T-helper 2 cell treated with Interferon-gamma antibody and Interleukin-4, amounts not matched to agents 100 ng/mL and 5 ng/mL, for 36 hours (primary cell): Measurements from ENCODE around the gene CDHR1. TPM values are rescaled to one million over a fixed set of nuclear protein-coding genes. Genes with fewer than 3 reads are reported as not detected.

Experiments
- intact Hi-C: fragments of 100-400 bp; cut with micrococcal nuclease; formaldehyde crosslinking; loops from one replicate; pipeline ENCODE4 v1.15.1; 2023
- total RNA-seq: library from RNA; stranded (reverse); gene quantifications from 2 replicates; pipeline ENCODE4 v1.2.3, GENCODE V29; 2022

The CDHR1 gene
- total RNA-seq, 1 donor from 2014 or later: not detected

DNA sequence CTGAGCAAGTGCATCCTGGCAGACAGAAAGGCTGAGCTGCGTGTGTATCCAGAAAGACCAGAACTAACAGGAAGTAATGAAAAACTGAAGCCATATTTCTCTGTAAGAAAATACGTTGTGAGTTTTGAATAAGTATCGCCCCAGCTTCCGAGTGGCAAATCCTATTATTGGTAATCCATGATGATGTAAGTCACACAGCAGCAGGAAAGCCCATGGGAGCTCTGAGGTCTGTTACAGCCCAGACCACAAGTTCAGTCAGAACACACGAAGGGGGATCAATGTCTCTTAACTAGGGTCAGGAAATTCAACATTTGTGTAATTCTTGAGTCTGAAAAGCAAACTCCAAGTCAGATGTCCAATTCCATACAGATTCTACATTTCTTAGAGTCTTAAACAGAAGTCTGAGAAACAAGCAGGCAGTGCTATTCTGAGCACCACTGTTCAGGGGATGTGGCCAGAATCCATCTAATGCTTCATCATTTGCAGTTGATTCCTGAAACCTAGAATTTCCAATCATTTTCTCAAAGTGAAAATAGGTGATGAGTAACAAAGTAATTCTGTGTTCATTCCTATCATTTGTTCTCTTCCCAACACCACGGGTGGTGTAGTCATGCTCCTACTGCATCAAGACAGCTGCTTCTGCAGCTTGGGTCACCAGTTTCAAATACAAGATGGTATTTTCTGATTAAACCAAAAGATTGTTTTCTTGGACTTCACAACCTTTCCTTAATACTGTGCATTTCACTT is 31.3 kb downstream of the CDHR1 start, which contains the start of gene LRIT2:
Gene LRIT2, minus strand, starts transcription at position 118 of the 747 bp plus-strand sequence. Its CDS starts 24 bp downstream, at position 94.
- intact Hi-C loops: no loop called here

DNA sequence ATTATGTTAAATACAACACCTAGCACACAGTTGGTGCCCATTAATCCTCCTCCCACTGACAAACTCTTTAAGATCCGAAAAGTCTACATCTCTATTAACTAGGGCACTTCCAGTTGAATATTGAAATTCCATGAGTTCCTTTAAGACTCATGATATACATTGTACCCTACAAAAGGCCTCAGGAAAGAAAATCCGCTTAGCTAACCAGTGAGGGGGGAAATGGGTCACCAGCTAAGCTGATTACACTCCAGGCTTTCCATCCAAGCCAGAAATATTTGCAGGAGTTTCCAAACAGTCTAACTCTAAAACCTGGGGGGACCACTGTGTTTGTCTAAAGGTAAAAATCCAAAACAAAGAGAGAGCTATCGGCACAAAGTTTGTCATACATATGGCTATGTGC is 32.3 kb downstream of the CDHR1 start:
- intact Hi-C loops: no loop called here

DNA sequence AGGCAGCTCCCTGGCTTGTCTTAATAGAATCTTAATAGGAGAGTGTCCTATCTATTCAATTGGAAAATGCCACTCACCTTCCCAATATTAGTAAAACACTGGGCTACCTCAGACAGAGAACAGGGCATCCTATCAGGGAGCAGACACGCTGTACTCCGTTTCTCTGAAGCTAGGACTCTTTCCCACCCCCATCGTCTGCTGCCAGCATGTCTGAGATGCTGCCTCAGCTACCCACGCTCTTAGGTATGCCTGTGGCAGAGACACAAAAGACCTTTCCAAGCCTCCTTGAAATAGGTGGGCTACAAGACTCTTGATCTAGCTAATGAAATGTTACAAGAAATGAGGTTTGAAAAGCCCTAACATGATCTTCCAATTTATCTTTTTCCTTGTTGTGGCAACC is 33.5 kb downstream of the CDHR1 start:
- intact Hi-C loops: no loop called here

DNA sequence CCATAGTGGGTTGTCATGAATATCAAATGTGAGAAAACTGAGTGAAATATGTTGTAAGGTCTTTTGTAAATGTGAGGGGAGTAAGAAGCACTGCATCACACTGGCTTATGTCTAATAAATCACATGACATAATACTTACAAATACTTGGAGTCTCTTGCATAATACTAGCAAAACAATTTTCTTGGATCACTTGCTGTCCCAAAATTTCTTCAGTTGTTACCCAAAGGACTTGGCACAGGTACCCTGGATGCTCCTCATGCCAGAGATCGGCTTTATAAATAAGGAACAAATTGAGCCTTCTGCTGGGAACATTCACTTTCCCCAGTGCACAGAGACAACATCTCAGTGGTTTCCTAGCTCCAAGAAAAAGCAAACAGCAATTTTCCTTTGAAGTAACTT is 36.0 kb downstream of the CDHR1 start:
- intact Hi-C loops: no loop called here

DNA sequence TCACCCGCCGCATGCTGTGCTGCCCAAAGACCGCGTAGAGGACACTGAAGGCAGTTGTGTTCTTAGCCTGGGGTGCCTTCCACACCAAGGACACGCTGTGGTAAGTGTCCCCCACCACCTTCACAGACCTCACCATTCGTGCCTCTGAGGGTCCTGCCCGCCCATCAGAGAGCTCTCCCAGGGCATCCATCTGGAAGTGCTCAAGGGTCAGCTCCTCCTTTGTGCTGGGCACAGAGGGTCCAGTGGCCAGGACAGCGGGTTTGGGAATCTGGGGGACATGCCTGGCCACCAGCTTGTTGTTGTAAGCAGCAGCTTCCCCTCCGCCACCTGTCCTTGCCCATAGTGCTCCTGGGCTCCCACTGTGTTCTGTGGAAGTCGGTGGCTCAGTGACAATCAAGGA is 38.0 kb downstream of the CDHR1 start:
- intact Hi-C loops: no loop called here

DNA sequence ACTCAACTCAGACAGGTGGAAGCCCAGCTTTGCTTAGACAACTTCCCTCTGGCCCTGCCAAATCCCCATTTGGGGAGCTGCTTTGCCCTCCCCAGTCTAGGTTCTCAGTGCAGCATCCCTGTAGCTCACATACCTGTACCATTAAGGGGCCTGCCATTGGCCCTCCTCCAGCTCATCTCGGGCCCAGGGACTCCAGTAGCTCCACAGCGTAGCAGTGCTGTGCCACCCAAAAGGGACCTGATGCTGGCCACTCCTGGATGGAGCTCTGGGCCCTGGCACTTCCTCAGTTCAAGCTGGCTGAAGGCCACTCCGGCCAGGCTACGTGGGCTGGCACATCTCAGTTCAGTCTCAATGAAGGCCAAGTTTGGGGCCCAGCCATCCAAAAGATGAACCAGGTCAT is 39.6 kb downstream of the CDHR1 start:
- intact Hi-C loops: no loop called here

DNA sequence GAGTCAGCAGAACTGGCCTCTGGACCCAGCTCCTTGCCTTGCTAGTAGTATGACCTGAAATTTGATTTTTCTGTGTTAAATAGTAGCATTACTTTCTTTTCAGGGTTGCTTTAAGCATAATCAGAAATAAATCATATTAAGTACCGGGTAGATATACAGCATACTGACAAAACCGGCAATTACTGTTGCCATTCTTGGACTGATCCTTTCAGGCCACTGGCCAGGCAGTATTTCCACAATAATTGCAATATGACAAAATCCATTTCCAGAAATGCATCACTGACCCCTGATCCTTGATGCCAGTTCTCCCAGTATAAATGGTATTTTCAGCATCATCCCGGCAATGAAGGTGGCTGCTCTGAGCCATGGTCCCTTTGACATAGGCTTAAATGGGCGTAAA is 40.1 kb downstream of the CDHR1 start:
- intact Hi-C loops: no loop called here

DNA sequence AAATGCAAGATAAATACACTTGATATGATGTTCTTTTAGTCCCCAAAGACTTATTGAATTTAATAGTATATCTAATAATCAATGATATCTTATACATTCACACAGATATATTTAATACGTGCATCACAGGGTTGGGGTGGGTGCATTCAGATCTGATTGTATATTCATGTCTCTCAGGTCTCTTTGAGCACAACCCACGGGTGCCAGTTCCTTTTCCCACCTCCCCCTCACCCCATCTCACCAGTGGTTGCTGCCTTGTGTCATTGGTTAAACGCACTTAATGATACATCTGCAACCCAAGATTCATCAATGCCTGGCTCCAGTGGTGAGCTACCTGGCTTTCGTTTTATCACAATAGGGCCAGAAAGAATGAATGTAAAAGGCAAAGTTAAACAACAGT is 40.8 kb downstream of the CDHR1 start:
- intact Hi-C loops: no loop called here

DNA sequence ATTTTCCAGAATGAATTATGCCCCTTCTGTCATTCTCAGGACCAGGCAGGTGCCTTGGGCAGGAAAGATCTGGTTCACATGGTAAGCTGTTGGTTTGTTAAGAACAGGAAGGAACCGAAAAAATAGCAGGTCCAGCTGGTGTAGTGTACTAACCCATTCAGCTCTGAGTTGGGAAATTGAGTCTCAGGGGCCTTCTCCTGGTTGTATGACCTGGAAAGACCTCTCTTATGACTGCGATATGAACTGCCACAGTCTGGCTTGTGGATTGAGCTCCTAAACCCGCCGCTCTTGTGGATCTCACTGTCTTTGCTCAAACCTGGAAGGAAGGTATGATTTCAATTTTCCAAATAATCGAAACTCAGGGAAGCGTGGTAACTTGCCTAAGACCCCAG is 42.5 kb downstream of the CDHR1 start:
- intact Hi-C loops: no loop called here

DNA sequence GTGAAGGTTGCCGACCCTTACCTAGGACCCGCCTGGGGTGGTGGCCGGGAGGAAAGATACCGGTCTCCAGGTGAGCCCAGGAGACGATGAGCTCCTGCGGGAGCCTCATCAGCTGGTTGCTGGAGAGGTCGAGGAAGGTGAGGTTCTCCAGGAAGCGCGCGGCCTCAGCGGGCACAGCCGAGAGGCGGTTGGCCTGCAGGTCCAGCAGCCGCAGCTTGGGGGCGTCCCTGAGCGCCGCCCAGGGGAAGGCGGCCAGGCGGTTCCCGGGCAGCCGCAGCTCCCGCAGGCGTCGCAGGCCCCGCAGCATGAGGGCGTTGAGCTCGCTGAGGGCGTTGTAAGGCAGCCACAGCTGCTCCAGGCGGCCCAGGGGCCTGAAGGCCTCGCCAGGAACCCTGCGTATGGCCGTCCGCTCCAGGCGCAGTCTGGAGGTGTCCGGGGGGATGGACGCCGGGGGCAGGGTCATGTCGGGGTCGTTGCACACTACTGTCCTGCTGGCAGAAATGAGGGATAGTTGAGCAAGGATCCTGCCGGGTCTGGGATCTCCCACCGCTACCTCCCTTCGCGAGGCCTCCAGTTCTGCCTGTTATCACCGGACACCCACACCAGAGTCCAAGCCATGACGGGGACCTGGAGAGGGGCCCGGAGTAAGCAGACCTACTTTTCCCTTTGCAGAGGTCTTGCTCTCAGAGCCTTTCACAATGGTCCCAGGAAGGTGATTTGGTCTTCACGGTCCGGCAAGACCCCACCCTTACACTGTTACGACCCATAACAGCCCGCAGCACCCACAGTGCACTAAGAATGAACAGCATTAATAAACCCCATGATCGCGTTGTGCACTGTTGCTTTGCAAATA is 43.1 kb downstream of the CDHR1 start:
- intact Hi-C loops: no loop called here

DNA sequence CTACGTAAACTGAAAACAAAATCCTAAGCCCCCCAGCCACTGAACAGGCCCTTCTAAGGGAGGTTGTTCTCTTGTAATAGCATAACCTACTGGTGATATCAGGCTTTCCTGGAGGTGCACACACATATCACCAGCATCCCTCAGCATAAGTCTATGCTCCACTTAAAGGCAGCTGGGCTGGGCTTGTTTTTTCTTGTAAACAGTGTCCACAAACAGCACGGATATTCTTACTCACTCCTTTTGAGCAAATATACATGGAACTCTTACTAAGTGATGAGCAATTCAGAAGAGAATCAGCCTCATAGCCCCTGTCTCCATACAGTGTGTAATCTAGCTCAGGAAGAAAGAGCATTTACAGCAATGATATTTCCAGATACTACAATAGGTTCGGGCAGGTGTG is 44.6 kb downstream of the CDHR1 start:
- intact Hi-C loops: no loop called here

DNA sequence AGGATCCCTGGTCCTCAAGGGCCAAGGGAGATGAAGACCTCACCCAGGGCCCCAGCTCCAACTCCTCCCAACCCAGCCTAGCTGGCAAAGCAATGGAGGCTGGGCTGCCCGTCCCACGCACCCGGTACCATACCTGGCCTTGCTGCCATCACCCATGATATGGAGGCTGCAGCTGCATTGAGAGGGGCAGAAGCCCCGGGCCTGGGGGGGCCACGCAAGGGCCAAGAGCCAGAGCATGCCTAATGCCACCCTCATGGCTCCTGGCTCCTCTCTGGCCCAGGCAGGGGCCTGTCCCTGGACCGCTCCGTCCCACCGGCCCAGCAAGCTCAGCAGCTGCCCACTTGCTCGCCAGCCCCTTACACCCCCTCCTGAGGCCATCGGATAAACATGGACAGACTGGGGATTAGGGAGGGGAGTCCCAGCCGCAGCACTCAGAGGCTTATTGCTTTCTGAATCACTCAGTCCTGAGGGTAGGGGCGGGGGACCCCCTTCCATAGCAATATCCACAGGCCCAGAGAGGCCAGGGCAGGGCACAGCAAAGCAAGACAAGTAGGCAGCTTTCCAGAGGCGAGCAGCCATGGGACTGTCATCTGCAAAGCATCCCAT is 47.0 kb downstream of the CDHR1 start, which contains the start of gene LRIT1:
Gene LRIT1, minus strand, starts transcription at position 362 of the 606 bp plus-strand sequence. Its CDS starts 107 bp downstream, at position 255.
- intact Hi-C loops: no loop called here

DNA sequence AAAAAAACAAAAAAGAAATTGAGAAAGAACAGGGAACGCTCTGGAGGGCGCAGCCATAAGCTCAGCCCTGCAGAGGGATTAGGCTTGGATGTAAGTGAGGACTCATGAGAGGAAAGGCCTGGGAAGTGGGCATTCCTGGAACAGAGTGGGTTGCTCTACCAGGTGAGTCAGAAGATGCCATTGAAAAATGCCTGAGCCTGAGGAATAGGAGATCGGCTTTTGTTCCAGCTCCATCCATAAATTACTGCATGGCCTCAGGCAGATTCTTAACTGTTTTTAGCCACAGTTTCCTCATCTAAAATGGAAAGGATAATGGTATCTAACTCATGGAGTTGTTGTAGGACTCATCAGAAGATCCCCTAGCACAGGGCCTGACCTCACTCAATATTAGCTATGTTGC is 49.4 kb downstream of the CDHR1 start:
- intact Hi-C loops: no loop called here

DNA sequence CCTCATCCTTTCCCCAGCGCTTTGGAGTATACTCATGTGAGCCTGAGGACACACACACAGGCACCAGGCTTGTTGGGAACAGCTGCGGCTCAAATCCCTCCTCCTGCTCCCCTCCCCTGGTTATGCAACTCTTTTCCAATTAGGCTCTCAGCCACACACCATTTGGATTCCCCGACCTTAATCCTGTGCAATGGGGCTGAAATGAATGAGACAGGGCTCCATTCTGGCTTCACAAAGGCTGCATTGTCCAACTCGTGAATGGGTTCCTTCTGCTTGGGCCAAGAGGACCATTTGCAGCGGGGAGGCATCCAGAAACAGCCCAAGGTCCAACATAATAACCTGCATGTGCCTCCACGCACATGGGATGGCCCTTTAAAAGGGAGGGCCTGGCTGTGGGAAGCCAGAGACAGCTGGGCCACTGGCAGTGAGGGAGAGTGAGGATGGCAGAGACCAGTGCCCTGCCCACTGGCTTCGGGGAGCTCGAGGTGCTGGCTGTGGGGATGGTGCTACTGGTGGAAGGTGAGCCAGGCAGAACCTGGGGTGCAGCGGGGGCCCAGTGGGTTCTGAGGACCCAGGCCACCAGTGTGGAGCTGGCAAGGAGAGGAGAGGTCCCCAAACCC is 50.4 kb downstream of the CDHR1 start, which contains the start of gene RGR:
Gene RGR, plus strand, starts transcription at position 403 of the 620 bp plus-strand sequence. Its CDS starts 38 bp downstream, at position 441.
- intact Hi-C loops: no loop called here

DNA sequence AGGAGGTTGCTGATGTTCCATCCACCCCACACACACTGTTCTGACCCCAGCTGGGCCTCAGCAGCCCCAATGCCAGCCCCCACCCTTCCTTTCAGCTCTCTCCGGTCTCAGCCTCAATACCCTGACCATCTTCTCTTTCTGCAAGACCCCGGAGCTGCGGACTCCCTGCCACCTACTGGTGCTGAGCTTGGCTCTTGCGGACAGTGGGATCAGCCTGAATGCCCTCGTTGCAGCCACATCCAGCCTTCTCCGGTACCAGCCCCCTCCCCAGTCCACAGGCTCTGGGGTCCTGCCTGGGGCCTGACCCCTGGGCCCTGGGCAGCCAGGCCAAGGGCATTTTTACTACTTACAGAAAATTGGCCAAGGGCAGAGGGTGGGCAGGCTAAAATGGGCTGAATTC is 53.2 kb downstream of the CDHR1 start:
- intact Hi-C loops: no loop called here

DNA sequence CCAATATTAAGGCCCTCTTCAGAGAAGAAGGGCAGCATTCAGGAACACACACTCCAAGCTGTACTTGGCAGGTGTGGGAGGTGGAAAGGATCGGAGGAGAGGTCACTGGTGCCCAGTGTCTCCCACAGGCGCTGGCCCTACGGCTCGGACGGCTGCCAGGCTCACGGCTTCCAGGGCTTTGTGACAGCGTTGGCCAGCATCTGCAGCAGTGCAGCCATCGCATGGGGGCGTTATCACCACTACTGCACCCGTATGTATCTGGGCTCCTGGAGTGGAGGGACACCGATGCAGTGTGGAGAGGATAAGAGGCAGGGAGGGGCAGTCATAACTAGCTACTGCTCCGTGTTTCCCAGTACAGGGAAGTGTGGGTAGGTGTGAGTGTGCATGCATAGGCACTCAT is 54.5 kb downstream of the CDHR1 start:
- intact Hi-C loops: no loop called here

DNA sequence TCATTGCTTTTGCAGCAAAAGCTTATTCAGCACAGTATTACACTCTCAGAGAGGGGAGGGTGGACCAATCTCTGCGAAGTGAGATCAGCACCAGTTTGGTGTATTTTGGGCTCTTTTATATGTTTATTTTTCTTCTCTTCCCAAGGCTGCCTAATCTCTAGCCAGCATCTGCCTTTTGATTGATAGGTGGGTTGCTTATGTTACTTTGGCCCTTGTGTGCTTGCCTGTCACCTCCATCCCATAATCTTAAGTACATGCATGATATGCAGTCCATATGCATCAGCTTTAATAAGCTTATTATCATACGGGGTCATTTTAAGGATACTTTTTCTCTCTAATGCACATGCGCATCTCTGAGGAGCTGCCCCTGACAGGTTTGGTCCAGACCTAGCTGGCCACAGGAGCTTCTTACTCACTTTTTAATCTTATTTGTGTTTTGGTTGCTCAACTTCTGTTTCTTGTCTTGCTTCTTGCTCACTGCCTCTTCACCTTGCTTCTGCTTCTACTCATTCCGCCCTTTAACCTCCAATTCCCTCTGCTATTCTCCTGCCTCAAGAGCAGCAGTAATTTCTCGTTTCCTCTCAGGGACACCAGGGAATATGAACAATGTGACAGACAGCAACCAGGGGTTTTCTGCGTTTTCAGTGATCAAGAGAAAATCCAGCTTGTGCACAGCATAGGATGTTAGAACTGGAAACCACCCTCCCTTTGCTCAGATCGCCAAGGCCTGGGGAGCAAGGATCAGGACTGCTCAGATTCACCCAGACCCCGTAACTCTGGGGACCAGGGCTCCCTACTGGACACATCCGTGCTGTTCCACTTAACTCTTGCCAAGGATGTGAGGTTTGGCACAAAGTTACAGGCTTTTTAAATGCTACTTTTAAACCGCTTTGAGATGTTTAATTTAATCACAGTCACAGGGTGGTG is 60.5 kb downstream of the CDHR1 start:
- intact Hi-C loops: no loop called here

DNA sequence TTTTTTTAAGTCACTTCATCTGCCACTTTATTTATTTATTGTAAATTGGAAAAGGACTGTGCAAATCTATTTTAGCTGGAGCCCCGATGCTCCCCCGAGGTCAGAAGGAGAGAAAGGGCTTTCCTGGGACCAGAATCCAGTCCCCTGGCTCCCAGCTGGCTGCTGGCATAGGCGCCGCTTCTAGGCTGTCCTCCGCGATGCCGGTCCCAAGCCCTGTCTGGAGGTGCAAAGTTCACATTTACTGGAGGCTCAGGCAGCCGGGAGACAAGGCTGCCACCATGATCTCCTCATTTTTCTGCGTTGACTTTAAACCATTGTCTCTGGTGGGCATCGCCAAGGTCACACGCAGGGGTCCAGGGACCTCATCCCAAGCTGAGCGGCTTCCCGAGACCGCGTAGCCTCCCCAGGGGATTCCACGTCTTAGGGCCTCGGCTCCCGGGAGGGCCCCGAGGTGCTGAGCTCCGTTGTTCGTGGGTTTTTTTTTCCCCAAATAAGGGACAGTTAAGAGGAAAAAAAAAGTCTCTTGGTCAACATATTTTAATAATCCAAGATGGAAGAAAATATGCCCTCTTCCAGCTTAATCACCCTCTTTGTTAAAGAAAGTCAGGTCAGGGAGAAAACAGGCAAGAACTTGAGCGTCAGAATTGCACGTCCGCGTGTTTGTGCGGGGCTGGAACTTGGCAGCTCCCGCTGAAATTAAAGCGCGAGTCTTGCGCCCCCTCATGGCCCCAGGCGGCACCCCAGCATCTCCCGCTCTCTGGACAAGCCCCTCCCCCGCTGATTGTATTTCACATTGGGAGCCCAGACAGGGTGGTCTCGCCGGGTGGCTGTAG is 62.4 kb downstream of the CDHR1 start:
- intact Hi-C loops: no loop called here

DNA sequence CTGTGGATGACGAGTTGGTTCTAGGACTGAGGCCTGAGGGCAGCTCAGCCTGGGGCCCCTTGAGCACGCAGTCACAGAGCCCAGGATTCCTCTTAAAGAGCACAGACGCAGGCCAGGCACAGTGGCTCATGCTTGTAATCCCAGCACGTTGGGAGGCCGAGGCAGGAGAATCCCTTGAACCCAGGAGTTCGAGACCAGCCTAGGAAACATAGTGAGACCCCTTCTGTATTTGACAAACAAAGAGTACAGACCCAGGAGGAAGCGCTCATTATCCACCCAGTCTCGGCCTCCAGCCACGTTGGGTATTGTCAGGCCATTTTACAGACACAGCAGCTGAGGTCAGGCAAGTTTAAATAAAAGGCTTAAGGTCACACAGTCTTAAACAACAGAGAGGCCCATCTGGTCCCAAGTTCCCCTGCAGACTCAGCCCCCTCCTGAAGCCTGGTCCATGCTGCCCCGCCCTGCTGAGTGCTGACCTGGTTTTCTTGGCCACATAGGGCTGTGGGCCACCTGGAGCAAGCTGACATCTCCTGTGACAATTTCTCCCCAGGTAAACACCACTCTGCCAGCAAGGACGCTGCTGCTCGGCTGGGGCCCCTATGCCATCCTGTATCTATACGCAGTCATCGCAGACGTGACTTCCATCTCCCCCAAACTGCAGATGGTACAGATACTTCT is 63.1 kb downstream of the CDHR1 start:
- intact Hi-C loops: no loop called here
